Peyer's patch (tissue), 4 donors: ENCODE data around the gene CCDC150. TPM values are rescaled to one million over a fixed set of nuclear protein-coding genes. Genes with fewer than 3 reads are reported as not detected.
"Not testable (repeated sequence)": the region's sequence is repeated elsewhere in the genome, so short reads cannot be mapped to it uniquely, and the experiment has no call there.

ENCODE experiments used
- DNase-seq, 3 donors: peaks; one replicate each; pipeline ENCODE4 v3.0.0-alpha.2; 2017 to 2019
- H3K27ac ChIP-seq, 4 donors: fragments of 200-600 bp; sonication (generic); one replicate each; pipeline ENCODE4 v1.5.1; 2016 to 2019
- H3K27me3 ChIP-seq, 2 donors: fragments of 200-600 bp; sonication (generic); one replicate each; pipeline ENCODE4 v1.5.1; 2019
- H3K36me3 ChIP-seq, 3 donors: fragments of 200-600 bp; sonication (generic); one replicate each; pipeline ENCODE4 v1.5.1; 2016 to 2019
- H3K4me1 ChIP-seq, 4 donors: fragments of 200-600 bp; sonication (generic); one replicate each; pipeline ENCODE4 v1.5.1; 2016 to 2019
- H3K4me3 ChIP-seq, 4 donors: fragments of 200-600 bp; sonication (generic); 1 replicate in 3 of 4; 2 replicates in 1 of 4; pipeline ENCODE4 v1.5.1; 2016 to 2019; ENCODE audit warnings: mild to moderate bottlenecking in 1 of 4
- H3K9me3 ChIP-seq, 4 donors: fragments of 200-600 bp; sonication (generic); one replicate each; pipeline ENCODE4 v1.5.1; 2016 to 2019; ENCODE audit warnings: mild to moderate bottlenecking in 1 of 4
- CTCF ChIP-seq, 6 experiments: fragments of 450-650 bp in 4 of 6; fragments of 200-600 bp in 2 of 6; sonication (generic) in 1 of 6; IDR thresholded peaks; one replicate each; pipeline ENCODE4 v1.5.1; 2017 to 2019; ENCODE audit warnings: antibody characterized with exemption in 6 of 6, mild to moderate bottlenecking in 3 of 6, moderate library complexity in 1 of 6
- POLR2A ChIP-seq, 2 donors: fragments of 450-650 bp; IDR thresholded peaks; one replicate each; pipeline ENCODE4 v1.5.1; 2017; ENCODE audit warnings: antibody characterized with exemption in 2 of 2, mild to moderate bottlenecking in 2 of 2, moderate library complexity in 2 of 2
- total RNA-seq, 4 donors: library from RNA; depleted of rRNA; stranded (reverse); fragments of >200 nt; gene quantifications; one replicate each; pipeline ENCODE4 v1.1.0, GENCODE V29; 2016

The CCDC150 gene
- total RNA-seq, 4 donors from 2014 or later, result 3.9 to 69.3 (median 13.6) TPM

- TF ChIP-seq CTCF (IDR thresholded peaks at IDR 0.05) (no peak), POLR2A (IDR thresholded peaks at IDR 0.05) (no peak)
- Histone ChIP-seq H3K27ac (no peak overlapping the region), H3K4me3 (no peak overlapping the region), H3K9me3 (no peaks in the 10 kb centered on the region), H3K36me3 (no peaks in the 10 kb centered on the region), H3K4me1 (no peaks in the 10 kb centered on the region), H3K27me3 (no peaks in the 10 kb centered on the region)
- no peak for DNase-seq
Observed at GRCh38 chr2:196601430-196602306, 37.8 kb upstream of the CCDC150 start.

- H3K9me3 ChIP-seq, result no peaks in the 10 kb centered on the region
- no peak overlapping the region for H3K4me3 ChIP-seq
- TF ChIP-seq CTCF (IDR thresholded peaks at IDR 0.05), result no peak
- no peak for TF ChIP-seq POLR2A (IDR thresholded peaks at IDR 0.05)
- H3K27me3 ChIP-seq, result no peaks in the 10 kb centered on the region
- H3K4me1 ChIP-seq, result no peaks in the 10 kb centered on the region
- H3K27ac ChIP-seq, result no peak overlapping the region
- DNase-seq, result no peak
- H3K36me3 ChIP-seq, result no peaks in the 10 kb centered on the region
Observed at GRCh38 chr2:196604196-196604595, 35.3 kb upstream of the CCDC150 start.

- no peaks in the 10 kb centered on the region for H3K27me3 ChIP-seq
- no peaks in the 10 kb centered on the region for H3K36me3 ChIP-seq
- TF ChIP-seq POLR2A (IDR thresholded peaks at IDR 0.05) (no peak), CTCF (IDR thresholded peaks at IDR 0.05) (no peak)
- no peak overlapping the region for H3K4me3 ChIP-seq
- DNase-seq, result no peak
- no peaks in the 10 kb centered on the region for H3K4me1 ChIP-seq
- H3K27ac ChIP-seq, result no peak overlapping the region
- no peaks in the 10 kb centered on the region for H3K9me3 ChIP-seq
Observed at GRCh38 chr2:196606516-196606915, 33.0 kb upstream of the CCDC150 start.

- Histone ChIP-seq H3K27ac (no peak overlapping the region), H3K9me3 (no peaks in the 10 kb centered on the region), H3K27me3 (no peaks in the 10 kb centered on the region), H3K4me3 (no peak overlapping the region), H3K36me3 (no peaks in the 10 kb centered on the region), H3K4me1 (no peaks in the 10 kb centered on the region)
- DNase-seq, result no peak
- TF ChIP-seq CTCF (IDR thresholded peaks at IDR 0.05) (no peak), POLR2A (IDR thresholded peaks at IDR 0.05) (no peak)
Observed at GRCh38 chr2:196607073-196607472, 32.4 kb upstream of the CCDC150 start.

- H3K27me3 ChIP-seq, H3K4me1 ChIP-seq, H3K27ac ChIP-seq, H3K9me3 ChIP-seq, DNase-seq, H3K36me3 ChIP-seq, H3K4me3 ChIP-seq: not testable (repeated sequence)
Observed at GRCh38 chr2:196607896-196608295, 31.6 kb upstream of the CCDC150 start.

GRCh38 chr2:196609806-196610205, 29.7 kb upstream of the CCDC150 start:
- no peaks in the 10 kb centered on the region for H3K27me3 ChIP-seq
- H3K27ac ChIP-seq, result no peak overlapping the region
- H3K4me3 ChIP-seq, result no peak overlapping the region
- H3K9me3 ChIP-seq, result no peaks in the 10 kb centered on the region
- no peaks in the 10 kb centered on the region for H3K4me1 ChIP-seq
- no peak for DNase-seq
- TF ChIP-seq CTCF (IDR thresholded peaks at IDR 0.05), result no peak
- no peak for TF ChIP-seq POLR2A (IDR thresholded peaks at IDR 0.05)
- no peaks in the 10 kb centered on the region for H3K36me3 ChIP-seq
